Measurements from ENCODE around the gene YBX2.

Gene YBX2

GRCh38 chr17:7262935-7263800, 31.3 kb downstream of the YBX2 start (continued):
- peak; percentile 88 for TF ChIP-seq PRDM10 (tag by site-specific recombination; IDR thresholded peaks at IDR 0.05)
- TF ChIP-seq ZNF621 (tag by site-specific recombination; IDR thresholded peaks at IDR 0.05): no peak
- 0 out of 2 replicates have a peak, but pooled peaks have one; percentile 30 for TF ChIP-seq ZNF707 (tag by site-specific recombination; IDR thresholded peaks at IDR 0.05)
- TF ChIP-seq, protein P1, sequence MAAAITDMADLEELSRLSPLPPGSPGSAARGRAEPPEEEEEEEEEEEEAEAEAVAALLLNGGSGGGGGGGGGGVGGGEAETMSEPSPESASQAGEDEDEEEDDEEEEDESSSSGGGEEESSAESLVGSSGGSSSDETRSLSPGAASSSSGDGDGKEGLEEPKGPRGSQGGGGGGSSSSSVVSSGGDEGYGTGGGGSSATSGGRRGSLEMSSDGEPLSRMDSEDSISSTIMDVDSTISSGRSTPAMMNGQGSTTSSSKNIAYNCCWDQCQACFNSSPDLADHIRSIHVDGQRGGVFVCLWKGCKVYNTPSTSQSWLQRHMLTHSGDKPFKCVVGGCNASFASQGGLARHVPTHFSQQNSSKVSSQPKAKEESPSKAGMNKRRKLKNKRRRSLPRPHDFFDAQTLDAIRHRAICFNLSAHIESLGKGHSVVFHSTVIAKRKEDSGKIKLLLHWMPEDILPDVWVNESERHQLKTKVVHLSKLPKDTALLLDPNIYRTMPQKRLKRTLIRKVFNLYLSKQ (tag by site-specific recombination; IDR thresholded peaks at IDR 0.05; ENCODE audit: borderline replicate concordance): no peak
- no peak for TF ChIP-seq ZNF623 (tag by site-specific recombination; IDR thresholded peaks at IDR 0.05)
- no peak for TF ChIP-seq ZNF211 (tag by site-specific recombination; IDR thresholded peaks at IDR 0.05; ENCODE audit: low read depth)
- TF ChIP-seq ZNF221 (tag by site-specific recombination; IDR thresholded peaks at IDR 0.05; ENCODE audit: borderline replicate concordance): no peak
- no peak for TF ChIP-seq SALL2 (tag by site-specific recombination; IDR thresholded peaks at IDR 0.05; ENCODE audit: borderline replicate concordance)
- TF ChIP-seq ZNF274 (IDR thresholded peaks at IDR 0.05; ENCODE audit: low read length): no peak
- TF ChIP-seq ZNF274 (tag by site-specific recombination; IDR thresholded peaks at IDR 0.05; ENCODE audit: borderline replicate concordance): no peak
- no peak for TF ChIP-seq OVOL3 (tag by site-specific recombination; IDR thresholded peaks at IDR 0.05)
- no peak for TF ChIP-seq ZNF747 (tag by site-specific recombination; IDR thresholded peaks at IDR 0.05)
- TF ChIP-seq HOXC10 (CRISPR knock-in tag; IDR thresholded peaks at IDR 0.05): no peak
- TF ChIP-seq ZNF37A (tag by site-specific recombination; IDR thresholded peaks at IDR 0.05): no peak
- TF ChIP-seq GLIS1 (tag by site-specific recombination; IDR thresholded peaks at IDR 0.05): peak; percentile 31
- no peak for TF ChIP-seq ZFP41 (tag by site-specific recombination; IDR thresholded peaks at IDR 0.05; ENCODE audit: borderline replicate concordance)
- TF ChIP-seq, protein P2, sequence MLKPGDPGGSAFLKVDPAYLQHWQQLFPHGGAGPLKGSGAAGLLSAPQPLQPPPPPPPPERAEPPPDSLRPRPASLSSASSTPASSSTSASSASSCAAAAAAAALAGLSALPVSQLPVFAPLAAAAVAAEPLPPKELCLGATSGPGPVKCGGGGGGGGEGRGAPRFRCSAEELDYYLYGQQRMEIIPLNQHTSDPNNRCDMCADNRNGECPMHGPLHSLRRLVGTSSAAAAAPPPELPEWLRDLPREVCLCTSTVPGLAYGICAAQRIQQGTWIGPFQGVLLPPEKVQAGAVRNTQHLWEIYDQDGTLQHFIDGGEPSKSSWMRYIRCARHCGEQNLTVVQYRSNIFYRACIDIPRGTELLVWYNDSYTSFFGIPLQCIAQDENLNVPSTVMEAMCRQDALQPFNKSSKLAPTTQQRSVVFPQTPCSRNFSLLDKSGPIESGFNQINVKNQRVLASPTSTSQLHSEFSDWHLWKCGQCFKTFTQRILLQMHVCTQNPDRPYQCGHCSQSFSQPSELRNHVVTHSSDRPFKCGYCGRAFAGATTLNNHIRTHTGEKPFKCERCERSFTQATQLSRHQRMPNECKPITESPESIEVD (tag by site-specific recombination; IDR thresholded peaks at IDR 0.05): no peak
- TF ChIP-seq ZNF311 (tag by site-specific recombination; IDR thresholded peaks at IDR 0.05; ENCODE audit: borderline replicate concordance): no peak
- TF ChIP-seq ZNF114 (tag by site-specific recombination; IDR thresholded peaks at IDR 0.05): no peak
- peak; percentile 24; the same call in 1 of the 2 replicates for TF ChIP-seq KLF9 (tag by site-specific recombination; IDR thresholded peaks at IDR 0.05; ENCODE audit: low read depth)
- TF ChIP-seq WT1 (tag by site-specific recombination; IDR thresholded peaks at IDR 0.05): peak; percentile 63
- no peak for TF ChIP-seq ZNF670 (tag by site-specific recombination; IDR thresholded peaks at IDR 0.05; ENCODE audit: low read depth)
- TF ChIP-seq SETDB1 (IDR thresholded peaks at IDR 0.05; ENCODE audit: insufficient read length, low read length): no peak
- no peak for TF ChIP-seq ZNF112 (tag by site-specific recombination; IDR thresholded peaks at IDR 0.05)
- TF ChIP-seq PRDM4 (tag by site-specific recombination; IDR thresholded peaks at IDR 0.05): 0 out of 2 replicates have a peak, but pooled peaks have one; percentile 24
- no peak for TF ChIP-seq ZNF48 (tag by site-specific recombination; IDR thresholded peaks at IDR 0.05)
- no peak for TF ChIP-seq ZFHX2 (tag by site-specific recombination; conservative IDR thresholded peaks at IDR 0.05)
- peak; percentile 48; the same call in 1 of the 2 replicates for TF ChIP-seq ZBTB20 (tag by site-specific recombination; IDR thresholded peaks at IDR 0.05)
- no peak for TF ChIP-seq ZNF133 (tag by site-specific recombination; IDR thresholded peaks at IDR 0.05)
- TF ChIP-seq, protein P3, sequence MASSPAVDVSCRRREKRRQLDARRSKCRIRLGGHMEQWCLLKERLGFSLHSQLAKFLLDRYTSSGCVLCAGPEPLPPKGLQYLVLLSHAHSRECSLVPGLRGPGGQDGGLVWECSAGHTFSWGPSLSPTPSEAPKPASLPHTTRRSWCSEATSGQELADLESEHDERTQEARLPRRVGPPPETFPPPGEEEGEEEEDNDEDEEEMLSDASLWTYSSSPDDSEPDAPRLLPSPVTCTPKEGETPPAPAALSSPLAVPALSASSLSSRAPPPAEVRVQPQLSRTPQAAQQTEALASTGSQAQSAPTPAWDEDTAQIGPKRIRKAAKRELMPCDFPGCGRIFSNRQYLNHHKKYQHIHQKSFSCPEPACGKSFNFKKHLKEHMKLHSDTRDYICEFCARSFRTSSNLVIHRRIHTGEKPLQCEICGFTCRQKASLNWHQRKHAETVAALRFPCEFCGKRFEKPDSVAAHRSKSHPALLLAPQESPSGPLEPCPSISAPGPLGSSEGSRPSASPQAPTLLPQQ (tag by site-specific recombination; IDR thresholded peaks at IDR 0.05): no peak

All from HEK293 (cell line).